Astrocyte of the spinal cord (primary cell): ENCODE data around the gene TAS2R40.

Experiments
- DNase-seq: peaks from one replicate; pipeline ENCODE4 v3.0.0; 2011; ENCODE audit warnings: low read depth, low spot score
- H3K4me3 ChIP-seq: 2 replicates; pipeline ENCODE4 v1.5.1; 2011; ENCODE audit warnings: low read depth, mild to moderate bottlenecking, low read length, moderate library complexity
- in situ Hi-C: cut with HindIII; loops from 2 replicates; pipeline ENCODE4 v1.10.0; 2017; ENCODE audit warnings: low sequenced_read_pairs
- TF ChIP-seq, protein P1 (sequence below): IDR thresholded peaks from 2 replicates; pipeline ENCODE4 v1.5.1; 2012; ENCODE audit warnings: low read depth, mild to moderate bottlenecking, low read length, inconsistent platforms

The TAS2R40 gene

DNA sequence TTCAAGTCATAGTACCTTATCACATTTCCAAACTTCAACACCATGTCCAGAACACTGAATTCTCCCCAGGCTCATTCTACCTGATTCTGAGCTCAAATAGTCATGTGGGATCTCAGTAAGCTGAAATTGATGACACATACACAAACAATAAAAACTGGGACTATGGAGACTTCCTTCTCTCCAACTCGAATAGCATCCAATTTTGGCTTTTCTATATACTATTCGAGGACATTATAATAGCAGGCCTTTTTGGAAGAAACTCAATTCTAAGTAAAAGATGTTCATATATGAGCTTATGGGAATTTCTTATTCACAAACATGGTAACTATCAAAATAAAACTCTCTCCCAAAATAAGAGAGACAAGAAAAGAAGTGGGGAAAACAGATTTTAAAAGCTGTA lies 551 bp upstream of the TAS2R40 start:
- DNase-seq: no peak
- TF ChIP-seq, protein P1, sequence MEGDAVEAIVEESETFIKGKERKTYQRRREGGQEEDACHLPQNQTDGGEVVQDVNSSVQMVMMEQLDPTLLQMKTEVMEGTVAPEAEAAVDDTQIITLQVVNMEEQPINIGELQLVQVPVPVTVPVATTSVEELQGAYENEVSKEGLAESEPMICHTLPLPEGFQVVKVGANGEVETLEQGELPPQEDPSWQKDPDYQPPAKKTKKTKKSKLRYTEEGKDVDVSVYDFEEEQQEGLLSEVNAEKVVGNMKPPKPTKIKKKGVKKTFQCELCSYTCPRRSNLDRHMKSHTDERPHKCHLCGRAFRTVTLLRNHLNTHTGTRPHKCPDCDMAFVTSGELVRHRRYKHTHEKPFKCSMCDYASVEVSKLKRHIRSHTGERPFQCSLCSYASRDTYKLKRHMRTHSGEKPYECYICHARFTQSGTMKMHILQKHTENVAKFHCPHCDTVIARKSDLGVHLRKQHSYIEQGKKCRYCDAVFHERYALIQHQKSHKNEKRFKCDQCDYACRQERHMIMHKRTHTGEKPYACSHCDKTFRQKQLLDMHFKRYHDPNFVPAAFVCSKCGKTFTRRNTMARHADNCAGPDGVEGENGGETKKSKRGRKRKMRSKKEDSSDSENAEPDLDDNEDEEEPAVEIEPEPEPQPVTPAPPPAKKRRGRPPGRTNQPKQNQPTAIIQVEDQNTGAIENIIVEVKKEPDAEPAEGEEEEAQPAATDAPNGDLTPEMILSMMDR: no peak
- H3K4me3 ChIP-seq: no peak overlapping the region
- in situ Hi-C loops: no loop called here

DNA sequence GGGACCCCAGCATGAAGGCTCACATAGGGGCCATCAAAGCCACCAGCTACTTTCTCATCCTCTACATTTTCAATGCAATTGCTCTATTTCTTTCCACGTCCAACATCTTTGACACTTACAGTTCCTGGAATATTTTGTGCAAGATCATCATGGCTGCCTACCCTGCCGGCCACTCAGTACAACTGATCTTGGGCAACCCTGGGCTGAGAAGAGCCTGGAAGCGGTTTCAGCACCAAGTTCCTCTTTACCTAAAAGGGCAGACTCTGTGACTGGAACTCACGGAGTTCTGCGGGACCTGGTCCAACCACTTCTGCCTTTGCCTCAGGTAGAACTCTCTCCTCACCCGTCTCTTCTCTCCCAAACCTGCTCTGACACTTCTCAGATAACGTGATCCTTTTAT lies 945 bp downstream of the TAS2R40 start:
- no peak for DNase-seq
- TF ChIP-seq, protein P1: no peak
- in situ Hi-C loops: no loop called here
- no peak overlapping the region for H3K4me3 ChIP-seq

DNA sequence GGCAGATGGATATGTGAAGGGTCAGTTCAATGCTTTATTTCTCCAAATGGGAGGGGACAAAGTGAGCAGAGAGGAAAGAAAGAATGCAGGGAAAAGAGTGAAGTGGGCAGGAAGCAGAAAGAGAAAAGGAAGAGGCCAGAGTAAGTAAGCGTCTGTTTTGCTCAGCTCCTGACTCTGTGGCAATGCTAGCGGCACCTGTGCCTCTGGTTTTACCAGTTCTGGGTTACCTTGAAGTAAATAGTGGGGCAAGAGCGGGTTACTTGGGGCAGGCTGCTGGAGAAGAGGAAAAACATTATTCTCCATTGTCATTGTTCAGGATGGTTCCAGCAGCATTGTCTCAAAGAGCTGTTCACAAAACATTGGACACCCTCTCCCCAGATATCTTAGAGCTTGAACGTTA lies 1.9 kb downstream of the TAS2R40 start:
- in situ Hi-C loops: no loop called here
- TF ChIP-seq, protein P1: no peak
- DNase-seq: no peak
- H3K4me3 ChIP-seq: no peak overlapping the region

DNA sequence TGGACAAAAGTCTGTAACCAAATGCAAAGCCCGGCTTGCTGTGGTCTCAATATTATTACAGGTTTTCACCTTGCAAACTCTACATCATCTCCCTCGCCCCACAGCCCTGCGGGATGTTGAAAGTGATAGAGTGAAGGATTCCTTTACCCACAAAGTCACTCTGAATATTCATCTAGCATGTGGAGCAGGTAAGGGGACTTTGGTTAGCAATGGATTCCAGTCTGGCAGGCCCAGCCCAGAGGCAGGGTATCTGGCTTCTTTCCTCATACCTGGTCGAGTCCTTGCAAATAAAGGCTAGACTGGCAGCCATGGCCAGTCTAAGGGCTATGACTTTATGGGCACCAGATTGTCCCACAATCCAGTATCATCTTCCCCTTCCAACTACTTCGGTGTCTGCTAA lies 3.2 kb downstream of the TAS2R40 start:
- TF ChIP-seq, protein P1: no peak
- DNase-seq: no peak
- in situ Hi-C loops: no loop called here
- H3K4me3 ChIP-seq: no peak overlapping the region

DNA sequence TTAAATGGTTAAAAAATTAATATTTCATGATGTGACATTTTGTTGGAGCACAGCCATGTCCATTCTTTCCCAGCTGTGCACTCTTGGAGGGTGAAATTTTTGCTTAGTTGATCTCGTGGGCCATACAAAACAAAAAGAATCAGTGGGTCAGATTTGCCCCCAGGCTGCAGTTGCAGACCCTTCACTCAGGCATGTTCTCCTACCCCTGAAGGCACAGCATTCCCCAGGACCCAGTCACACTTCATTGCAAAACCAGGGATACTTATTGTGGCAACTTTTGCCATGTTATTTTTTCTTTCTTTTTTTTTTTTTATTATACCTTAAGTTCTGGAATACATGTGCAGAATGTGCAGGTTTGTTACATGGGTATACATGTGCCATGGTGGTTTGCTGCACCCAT lies 6.0 kb downstream of the TAS2R40 start:
- DNase-seq: no peak
- TF ChIP-seq, protein P1: no peak
- H3K4me3 ChIP-seq: no peak overlapping the region
- in situ Hi-C loops: no loop called here

DNA sequence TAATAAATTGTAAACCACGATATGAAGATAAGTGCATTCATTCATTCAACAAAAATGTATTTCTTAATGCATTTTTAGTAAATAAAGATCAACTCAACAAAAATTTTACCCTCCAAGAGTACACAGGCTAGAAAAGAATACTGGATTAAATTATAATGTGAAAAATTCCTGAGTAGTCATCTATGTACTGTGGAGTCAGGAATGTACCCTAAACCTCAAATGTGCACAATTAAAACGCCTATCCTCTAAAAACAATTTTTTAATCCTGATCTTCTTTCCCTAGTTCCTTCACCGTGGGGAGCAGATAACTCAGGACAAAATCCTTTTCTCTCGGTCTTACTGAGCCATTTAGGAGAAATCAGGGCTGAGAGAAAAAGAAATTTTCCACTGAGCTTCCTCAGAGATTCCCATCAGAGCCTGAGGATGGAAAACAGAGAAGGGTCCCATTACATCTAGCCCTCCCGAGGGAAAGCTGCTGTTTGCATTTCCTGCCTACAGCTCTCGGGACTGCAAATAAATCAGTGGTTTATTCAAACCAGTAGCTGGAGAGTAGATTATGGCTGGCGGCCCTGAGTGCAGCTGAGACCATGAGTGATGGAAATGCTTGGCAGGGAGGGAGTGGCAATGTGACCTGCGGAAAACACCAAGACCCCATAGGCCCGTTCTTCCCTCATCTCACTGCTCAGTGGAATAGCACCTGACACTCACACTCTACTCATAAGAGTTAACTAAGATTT lies 7.4 kb downstream of the TAS2R40 start:
- in situ Hi-C loops: no loop called here

More for the DNA sequence above, 7.4 kb downstream of the TAS2R40 start:
- no peak overlapping the region for H3K4me3 ChIP-seq
- TF ChIP-seq, protein P1: no peak
- no peak for DNase-seq
